ENCODE data around the gene EIF5.

EIF5 gene

DNA sequence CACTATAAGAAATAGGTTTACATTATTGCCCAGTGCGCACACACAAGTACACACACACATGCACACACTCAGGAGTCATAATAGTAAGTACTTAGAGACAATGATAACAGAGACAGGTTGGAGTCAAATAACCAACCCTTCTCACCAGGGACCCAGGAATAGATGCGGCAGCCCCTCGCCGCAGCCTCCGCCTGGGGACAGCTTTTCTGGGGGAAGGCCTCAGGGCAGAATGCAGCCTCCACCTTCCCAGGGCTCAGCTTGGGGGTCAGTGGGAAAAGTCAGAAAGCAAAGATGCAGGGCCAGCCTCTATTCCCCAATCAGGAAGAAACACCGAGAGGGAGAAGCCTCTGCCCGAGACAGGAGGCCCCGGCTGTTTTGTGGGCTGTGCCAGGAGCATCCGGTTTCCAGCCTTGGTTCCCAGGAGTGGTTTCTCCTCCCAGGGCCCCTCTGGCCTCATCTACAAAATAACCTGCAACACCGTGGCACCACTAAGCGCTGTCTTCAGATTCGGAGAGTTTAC, 23.4 kb upstream of the EIF5 start:
- no peak for DNase-seq (ENCODE audit: low read depth in 3 of 3)

DNA sequence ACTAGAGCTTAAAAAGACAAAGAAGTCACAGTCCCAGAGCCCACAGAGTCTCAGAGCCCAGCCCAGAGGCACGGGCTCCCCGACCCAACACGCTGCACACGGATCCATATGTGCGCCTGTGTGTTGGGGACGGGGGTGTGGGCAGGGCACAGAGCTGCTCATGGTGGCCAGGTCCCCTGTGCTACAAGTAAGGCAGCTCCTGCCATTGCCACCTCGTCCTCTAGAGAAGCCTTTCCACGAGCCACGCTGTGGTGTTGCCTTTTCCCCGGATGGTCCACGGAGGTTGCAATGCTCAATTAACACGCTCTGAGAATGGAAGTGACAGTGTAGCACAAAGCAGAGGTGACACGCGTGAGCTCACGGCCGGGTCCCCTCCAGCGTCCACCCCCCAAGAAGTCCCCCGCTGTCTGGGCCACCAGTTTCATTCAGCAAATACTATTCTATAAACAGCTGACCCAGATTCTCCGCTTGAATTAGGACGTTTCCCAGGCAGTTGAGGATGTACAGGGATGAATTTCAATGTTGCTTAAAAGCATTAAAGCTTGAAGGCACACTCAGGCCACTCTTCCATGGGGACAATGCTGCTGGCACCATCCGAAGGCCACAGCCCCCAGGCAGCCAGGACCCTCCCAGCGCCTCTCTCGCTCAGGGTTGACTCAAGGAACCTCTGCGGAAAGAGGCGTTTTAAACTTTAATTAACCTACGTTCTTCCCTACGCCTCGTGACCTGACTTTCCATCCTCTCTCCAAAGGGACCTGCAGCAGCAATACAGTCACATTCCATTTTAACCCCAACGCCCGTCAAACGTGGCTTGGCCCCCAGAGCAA, 22.7 kb upstream of the EIF5 start:
- DNase-seq (ENCODE audit: low read depth in 3 of 3), result no peak

DNA sequence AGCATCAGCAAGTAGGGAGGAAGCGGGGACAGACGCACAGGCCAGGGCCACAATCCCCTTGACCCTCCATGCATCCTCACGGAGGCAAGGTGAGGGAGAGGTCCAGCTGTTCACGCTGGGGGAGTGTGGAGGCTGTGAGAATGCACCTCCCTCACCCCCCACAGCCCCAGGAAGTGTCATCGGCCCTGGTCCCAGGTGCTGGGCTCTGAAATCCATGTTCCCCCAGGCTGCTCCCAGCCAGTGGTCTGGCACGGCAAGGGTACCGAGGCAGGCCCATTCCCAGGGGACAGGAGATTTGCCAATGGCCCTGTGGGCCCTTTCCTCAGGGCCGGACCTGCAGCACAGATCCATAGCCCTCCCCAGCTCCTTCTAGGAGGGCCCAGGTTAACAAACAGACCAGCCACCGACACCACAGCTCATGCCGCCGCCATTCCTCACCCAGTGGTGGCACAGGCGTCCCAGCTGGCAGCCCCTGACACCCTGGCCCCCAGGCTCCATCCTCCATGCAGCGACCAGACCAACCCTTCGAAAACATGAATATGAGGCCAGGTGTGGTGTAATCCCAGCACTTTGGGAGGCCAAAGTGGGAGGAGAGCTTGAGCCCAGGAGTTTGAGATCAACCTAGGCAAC, 21.9 kb upstream of the EIF5 start:
- no peak for DNase-seq (ENCODE audit: low read depth in 3 of 3)

DNA sequence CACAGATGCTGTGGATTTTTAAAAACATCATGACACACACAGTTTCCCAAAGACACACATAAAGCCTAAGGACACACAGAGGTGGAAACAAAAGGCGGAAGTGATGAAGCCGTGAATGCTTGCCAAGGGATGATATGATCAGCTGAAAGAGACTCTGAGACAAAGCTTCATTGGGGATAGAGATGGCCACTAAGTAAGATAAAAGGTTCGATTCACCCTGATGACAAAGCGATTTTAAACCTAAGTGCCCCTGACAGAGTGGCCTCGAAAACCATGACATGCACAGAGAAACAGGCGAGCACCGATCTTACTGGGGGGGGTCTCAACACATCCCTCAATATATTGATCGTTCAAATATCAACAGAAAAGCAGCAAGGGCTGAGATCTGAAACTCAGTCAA, 20.3 kb upstream of the EIF5 start:
- no peak for DNase-seq (ENCODE audit: low read depth in 3 of 3)

DNA sequence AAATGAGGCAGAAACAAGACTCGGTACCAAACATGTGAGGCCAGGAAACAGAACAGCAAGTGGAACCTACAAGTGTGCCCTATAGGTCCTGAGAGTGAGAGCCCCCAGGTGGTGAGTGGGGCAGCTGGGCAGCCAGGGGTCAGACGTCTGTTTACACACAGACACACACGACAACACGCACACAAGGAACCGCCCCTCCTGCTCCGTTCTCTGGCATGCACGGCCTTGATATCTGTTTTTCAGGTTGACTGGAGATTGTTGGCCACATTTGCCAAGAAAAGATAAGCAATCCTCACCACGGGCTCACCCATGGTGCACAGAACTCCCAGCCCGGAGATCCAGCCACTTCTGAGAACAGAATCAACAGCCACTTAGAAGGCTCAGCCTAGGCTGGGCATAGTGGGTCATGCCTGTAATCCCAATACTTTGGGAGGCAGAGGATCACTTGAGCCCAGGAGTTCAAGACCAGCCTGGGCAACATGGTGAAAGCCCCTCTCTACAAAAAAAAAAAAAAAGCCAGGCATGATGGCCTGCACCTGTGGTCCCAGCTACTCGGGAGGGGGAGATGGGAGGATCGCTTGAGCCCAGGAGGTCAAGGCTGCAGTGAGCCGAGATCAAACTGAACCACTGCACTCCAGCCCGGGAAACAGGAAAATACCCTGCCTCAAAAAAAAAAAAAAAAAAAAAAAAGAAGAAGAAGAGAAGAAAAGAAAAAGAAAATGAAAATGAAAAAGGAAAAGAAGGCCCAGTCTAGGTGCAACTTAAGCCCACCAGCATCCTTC, 19.4 kb upstream of the EIF5 start:
- DNase-seq (ENCODE audit: low read depth in 3 of 3), result no peak

DNA sequence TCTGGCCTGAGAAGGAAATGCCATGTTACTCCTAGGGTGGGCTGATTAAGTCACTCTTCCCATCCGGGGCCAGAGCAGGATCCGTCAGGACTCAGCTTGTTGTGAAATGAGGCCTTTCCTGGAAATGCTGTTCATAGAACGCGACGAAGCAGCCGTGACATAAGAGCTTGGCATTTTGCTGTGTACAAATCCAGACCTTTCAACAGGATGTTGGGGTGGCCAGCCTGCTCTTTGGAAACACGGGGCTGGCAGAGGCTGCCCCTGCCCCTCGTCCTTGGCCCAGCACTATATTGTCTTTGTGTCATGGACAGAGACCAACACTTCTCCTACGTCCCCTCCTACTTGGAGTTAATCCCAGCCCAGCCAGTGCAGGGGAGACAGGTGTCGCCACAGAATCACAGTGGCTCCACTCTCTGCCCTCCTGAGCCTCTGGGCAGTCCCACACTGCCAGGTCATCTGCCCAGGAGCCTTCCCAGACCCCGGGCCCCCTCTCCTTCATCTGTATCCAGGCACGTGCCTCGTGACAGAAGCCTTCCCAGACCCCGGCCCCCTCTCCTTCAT, 18.6 kb upstream of the EIF5 start:
- no peak for DNase-seq (ENCODE audit: low read depth in 3 of 3)

DNA sequence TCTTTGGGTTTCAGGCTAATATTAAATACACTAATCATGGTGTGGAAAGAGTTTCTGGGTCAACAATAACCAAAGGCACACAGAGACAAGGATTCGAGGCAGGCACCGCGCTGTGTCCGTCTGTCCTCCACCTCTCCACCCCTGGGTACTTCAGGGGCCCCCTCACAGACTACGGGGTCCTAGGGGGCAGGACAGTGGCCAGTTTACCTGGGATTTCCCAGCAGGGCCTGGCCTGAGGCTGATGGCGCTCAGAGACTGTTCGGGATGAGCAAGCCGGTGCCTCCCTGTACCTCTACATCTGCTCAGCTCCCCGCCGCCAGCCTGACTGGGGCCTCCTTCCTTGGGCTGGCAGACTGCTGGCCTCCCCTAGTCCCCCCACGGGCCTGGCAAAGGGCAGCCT, 18.1 kb upstream of the EIF5 start:
- DNase-seq (ENCODE audit: low read depth in 3 of 3), result no peak

DNA sequence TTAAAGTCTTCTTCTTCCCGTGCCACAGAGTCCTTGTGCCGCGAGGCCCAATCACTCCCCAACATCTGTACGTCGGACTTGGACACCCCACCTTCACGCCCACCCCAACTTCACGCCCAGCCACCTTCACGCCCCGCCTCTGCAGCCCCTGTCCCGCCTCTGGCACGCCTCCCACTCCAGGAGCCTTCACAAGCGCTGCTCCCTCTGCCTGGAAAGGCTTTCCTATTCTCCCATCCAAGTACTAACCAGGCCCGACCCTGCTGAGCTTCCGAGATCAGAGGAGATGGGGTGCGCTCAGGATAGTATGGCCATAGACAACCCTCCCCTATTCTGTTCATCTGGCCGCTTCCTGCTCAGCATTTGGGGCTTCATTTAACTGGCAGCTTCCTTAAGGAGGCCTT, 17.3 kb upstream of the EIF5 start:
- DNase-seq (ENCODE audit: low read depth in 3 of 3), result no peak

DNA sequence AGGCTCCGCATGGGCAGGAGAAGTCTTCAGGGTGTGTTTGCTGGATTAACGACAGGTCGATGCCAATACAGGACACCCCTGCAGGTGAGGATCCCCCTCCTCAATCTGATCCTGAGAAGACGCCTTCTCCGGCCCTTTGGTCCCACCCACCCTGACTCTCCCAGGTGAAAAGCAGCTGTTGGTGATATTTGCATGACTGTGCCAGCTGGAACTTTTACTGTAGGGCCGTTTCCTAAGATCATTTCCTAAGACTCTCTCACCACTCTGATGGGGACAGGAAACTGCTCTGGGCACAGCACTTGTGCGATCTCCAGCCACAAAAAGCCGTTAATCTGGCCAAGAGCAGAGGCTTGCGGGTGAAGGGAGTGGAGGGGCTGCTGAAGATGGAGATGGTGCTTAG, 16.8 kb upstream of the EIF5 start:
- DNase-seq (ENCODE audit: low read depth in 3 of 3), result no peak

DNA sequence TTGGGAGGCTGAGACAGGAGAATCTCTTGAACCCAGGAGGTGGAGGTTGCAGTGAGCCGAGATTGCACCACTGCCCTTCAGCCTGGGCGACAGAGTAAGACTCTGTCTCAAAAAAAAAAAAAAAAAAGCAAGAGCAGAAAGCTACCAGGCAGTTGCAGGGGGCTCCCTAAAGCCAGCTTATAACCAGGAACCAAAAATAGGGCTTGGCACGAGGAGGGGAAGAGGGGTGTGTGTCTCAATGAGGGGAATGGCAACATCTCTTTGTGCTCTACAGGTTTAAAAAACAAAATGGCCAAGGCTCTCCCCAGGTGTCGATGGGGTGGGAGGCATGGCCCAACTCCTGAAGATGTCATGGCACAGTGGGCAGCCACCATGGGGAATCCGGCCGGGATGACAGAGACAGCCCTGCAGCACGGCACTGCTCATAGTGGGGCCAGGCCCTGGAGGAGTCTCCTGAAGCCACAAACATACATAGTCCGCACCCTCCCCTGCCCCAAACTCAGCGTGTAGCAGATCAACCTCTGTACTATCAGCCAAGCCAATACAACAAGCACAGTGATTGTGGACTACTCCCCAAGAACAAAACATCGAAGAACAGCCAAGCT, 16.0 kb upstream of the EIF5 start:
- no peak for DNase-seq (ENCODE audit: low read depth in 3 of 3)

DNA sequence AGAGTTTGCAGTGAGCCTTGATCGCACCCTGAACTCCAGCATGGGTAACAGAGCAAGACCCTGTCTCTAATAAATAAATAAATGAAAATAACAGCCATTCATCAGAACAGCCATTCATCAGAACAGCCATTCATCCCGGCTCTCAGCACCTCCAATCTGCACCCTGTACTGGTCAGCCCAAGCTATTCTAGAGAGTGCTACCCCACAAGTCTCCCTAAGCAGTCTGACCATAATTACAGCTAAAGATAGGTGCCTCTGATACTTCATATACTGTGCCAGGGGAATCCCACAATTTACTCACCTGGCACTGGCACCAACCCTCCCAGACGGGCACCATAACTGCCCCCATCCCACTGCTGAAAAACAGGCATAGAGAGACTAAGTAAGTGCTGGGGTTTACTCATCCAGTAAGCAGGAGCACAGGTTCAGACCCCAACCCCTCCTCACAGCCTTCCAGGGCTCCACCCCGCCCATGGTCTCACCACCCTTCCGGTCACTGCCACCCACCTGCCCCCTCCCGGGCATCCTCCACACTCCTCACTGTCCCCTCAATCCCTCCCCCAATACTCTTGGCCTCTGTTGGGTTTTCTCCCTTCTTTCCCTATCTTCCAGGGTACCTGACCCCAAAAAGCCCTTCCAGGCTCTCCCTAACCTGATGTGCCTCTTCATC, 15.2 kb upstream of the EIF5 start:
- DNase-seq (ENCODE audit: low read depth in 3 of 3), result no peak

DNA sequence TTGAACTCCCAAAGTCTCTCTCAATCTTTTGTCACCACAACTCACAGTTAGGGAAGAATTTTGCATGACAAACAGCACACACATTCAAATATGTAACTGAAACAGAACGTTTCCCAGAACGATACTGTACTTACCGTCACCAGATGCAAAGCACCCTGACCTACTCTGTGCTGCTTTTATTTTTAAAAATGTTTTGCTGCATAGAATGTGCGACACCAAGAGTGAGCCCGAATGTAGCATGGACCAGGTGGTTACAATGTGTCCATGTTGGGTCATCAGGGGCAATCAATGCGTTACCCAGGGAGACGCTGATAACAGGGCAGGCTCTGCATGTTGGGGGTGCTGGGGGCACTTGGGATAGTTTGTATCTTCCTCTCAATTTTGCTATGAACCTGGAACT, 14.6 kb upstream of the EIF5 start:
- no peak for DNase-seq (ENCODE audit: low read depth in 3 of 3)

DNA sequence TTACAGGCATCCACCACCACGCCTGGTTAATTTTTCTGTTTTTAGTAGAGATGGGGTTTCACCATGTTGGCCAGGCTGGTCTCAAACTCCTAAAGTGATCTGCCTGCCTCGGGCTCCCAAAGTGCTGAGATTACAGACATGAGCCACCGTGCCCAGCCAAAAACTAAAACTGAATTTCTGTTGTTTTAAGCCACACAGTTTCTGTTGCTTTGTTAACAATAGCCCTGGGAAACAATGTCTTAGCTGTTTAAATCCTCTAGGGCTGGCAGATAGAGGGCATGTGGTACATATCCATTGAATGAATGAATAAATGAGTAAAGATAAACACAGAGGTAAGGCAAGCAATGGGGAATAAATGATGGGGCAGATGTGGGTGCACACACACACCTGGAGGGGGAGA, 8.0 kb upstream of the EIF5 start:
- DNase-seq (ENCODE audit: low read depth in 3 of 3), result no peak

DNA sequence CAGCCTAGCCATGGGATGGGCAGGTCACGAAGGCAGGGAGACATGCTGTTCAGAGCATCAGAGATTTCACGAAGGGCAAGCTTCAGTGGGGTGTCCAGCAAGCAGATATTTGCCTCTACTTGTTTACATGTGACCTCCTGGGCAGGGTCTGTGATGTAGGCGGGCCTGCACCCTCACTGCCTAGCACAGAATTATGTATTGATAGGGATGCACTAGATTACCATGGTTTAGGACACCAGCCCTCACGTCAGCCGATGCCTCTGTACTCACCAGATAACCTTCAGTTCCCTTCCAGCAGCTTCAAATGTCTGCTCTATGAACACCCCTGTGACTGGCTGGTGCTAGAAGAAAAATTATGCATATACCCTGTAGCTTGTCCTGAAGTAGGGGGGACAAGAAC, 5.1 kb upstream of the EIF5 start:
- DNase-seq (ENCODE audit: low read depth in 3 of 3), result no peak

DNA sequence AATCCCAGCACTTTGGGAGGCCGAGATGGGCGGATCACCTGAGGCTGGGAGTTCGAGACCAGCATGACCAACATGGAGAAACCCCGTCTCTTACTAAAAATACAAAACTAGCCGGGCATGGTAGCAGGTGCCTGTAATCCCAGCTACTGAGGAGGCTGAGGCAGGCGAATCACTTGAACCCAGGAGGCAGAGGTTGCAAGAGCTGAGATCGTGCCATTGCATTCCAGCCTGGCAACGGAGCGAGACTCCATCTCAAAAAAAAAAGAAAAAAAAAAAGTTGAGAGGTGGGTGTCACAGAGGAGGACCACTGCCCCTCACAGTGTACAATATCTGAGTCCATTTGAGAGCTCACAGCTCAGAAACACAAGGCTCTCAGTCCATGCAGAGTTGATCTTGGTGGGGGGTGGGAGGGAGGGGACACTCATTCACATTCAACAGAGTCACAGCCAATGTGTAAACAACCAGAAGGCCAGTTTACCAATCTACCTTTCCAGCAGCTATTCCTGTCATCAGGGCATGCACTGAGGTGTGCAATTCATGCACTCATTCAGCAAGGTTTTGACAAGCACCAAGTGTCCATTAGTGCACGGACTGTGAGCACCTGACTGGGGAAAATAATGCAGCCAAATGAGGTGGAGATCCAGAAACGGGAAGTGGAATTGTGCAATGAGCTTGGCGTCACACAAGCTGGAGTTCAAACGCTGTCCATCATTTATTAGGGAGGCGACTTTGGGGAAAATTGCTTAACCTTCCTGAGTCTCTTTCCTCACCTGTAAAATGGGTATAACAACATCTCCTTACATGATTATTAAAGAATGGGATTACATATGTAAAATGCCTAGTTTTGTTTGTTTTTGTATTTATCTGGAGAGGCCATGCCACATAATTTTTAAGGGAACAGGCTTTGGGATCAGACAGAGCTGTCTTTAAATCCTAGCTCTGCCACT, 4.4 kb upstream of the EIF5 start:
- DNase-seq (ENCODE audit: low read depth in 3 of 3), result no peak

DNA sequence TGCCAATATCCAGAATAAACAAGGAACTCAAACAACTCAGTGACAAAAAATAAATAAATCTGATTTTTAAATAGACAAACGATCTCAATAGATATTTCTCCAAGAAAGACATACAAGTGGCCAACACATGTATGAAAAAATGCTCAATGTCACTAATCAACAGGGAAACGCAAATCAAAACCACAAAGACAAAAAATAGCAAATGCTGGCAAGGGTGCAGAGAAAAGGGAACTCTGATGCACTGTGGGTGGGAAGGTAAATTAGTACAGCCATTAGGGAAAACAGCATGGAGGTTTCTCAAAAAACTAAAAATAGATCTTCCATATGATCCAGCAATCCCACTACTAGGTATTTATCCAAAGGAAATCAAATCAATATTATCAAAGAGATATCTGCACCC, 3.5 kb upstream of the EIF5 start:
- DNase-seq (ENCODE audit: low read depth in 3 of 3), result no peak

DNA sequence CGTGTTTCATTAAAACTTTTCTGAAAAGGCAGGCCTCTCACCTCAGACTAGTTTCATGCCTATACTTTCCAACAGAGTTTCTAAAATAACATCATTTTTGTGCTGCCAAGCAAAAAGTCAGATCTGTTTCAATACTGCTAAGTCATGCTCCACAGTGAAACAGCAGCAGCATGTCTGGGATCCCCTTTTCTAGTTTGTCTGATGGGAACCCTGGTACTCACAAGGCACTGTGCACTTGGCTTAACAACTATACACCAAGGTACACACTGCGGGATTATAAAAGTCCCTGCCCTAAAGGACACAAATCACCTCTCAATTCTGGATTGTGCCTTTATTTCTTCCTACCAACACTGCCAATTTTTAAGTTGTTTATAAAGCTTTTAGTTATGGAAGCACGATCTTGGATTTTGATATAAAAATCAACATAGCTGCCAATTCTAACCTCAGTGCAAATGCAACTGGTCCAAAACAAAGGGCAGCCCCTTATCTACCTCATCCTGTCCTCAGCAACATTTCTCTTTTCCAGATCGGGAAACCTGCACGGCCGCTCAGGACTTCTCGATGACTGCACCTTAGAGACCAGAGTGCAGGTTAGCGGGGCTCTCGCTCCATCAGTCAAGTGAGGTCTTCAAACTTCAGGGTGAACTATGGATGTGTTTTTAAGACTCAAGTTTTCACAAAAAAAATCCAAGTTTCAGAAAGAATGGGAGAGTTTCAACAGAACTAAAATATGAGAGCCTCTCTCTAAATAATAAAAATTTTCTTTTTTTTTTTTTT, 1.7 kb upstream of the EIF5 start:
- DNase-seq (ENCODE audit: low read depth in 3 of 3), result no peak

DNA sequence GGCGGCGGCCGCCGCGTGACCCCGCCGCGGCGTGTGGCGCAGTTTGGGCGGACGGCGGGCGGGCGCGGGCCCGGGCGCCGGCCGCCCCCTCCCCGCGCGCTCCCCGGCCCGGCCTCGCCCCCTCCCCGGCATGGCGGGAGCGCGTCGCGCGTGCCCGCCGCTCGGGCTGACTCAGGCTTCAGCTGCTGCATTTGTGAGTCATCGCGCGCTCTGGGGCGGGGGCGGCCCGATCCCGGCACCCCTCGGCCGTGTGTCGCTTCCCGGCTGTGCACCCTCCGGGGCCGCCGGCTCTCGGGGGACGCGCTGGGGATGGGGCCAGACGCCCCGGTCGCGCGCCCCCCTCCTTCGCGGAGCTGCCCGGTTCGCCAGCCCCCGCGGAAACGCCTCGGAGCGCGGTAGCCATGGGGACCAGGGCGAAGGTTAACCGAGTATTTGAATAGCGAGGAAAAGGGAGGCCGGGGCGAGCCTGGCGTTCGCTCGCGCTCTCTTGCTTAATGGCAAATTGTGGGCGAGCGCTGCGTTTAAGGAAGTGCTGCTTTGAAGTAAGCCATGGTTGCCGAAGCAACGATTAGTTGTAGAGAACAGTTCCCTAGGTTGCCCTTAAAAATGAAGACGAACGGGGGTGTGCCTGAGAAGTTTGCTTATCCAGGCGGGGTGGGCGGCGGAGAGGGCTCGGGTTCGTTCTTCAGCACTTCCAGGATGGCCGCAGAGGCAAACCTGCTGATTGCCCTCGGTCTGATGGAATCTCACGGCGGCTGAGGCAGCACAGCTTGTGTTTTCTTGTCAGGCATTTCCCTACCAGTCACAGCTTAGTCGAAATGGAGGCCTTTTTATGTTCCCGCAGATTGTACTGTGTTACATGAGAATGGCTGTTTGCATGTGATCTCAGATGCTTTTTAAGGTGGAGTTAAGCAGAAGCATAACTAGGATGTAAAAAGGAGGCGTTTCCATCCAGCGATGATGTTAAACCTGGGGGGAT, 896 bp downstream of the EIF5 start:
- DNase-seq (ENCODE audit: low read depth in 3 of 3), result peak; percentile 63 to 84 (median 71)

All from stimulated activated CD4-positive, alpha-beta T cell treated with anti-CD3 and anti-CD28 coated beads, TNF-alpha, amount 100 ng/mL, for 48 hours (primary cell).